ENCODE results near the gene PDPK1.
"Not testable (repeated sequence)": the region's sequence is repeated elsewhere in the genome, so short reads cannot be mapped to it uniquely, and the experiment has no call there.

The PDPK1 gene

DNA sequence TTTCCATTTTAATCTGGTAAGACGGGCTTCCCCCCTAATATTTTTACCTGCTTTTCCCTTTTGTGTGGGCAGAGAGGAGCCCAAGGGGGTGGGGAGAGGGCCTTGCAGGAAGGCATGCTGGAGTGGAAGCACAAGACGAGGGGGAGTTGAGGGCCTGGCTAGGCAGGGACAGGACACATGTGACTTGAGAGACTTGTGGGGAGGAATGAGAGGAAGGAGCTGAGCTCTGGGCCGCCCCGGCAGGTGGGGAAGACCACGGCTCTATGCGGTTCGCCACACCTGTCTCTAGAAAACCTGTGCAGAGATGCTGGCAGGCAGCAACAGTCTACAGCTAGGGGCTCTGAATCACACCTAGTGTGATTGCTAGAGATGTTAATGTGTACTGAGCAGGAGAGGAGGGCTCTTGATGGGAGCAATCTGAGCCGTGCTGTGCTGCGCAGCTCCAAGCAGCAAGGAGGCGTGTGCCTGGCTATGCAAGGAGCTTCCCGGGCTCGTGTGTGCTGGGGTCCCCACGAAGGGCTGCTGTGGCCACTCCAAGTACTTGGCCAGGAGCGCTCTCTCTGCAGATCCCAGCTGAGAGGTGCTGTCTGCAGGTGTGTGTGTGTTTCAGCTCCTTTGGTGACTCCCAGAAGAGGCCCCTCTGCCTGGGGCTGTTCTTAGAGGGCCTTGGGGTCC is 50.2 kb downstream of the PDPK1 start:
- no peak for DNase-seq (ENCODE audit: low read depth)

- DNase-seq (ENCODE audit: low read depth) = no peak
Measured at GRCh38 chr16:2591476-2592240, 53.8 kb downstream of the PDPK1 start.

GRCh38 chr16:2592786-2593185 is 55.0 kb downstream of the PDPK1 start:
- no peak for DNase-seq (ENCODE audit: low read depth)

DNA sequence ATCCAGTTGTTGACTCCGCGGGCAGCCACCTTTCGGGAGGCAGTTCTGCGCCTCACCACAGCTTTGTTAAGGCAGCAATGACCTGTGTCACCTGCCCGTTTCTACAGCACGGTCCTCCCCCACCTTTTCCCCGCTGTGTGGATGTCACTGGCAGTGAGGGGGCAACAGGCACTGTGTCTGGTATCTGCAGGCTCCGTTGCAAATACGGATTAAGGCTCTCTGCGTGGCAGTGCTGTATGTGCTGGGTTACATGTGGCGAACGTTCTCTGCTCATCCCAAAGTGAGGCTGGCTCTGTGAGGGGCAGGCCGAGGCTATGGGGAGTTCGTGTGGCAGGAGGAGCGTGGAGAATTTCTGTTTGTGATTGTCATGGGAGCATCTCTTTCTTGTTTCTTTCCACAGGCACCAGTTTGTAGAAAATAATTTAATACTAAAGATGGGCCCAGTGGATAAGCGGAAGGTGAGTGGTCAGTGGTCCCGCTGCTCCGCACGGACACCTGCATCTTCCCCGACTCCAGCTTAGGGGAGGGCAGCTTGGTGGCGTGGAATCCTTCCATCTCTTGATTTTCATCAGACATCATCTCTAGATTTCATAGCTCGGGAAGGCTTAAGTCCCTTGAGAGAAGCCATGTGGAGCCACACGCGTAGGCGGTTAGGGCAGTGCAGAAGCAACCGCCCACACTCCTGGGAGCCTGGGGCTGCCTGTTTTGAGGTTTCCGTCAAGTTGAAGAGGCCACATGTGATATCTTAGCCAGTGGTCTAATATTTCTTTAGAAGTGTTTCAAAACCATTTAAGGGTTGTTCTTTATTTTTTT is 57.8 kb downstream of the PDPK1 start:
- no peak for DNase-seq (ENCODE audit: low read depth)

- DNase-seq (ENCODE audit: low read depth) = no peak
Measured at GRCh38 chr16:2596747-2597559, 59.1 kb downstream of the PDPK1 start.

DNA sequence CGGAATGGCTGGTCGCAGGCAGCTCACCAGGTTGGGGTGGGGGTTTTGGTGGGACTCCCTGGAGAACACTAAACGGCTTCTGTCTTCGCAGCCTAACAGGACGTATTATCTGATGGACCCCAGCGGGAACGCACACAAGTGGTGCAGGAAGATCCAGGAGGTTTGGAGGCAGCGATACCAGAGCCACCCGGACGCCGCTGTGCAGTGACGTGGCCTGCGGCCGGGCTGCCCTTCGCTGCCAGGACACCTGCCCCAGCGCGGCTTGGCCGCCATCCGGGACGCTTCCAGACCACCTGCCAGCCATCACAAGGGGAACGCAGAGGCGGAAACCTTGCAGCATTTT is 59.7 kb downstream of the PDPK1 start:
- no peak for DNase-seq (ENCODE audit: low read depth)

DNA sequence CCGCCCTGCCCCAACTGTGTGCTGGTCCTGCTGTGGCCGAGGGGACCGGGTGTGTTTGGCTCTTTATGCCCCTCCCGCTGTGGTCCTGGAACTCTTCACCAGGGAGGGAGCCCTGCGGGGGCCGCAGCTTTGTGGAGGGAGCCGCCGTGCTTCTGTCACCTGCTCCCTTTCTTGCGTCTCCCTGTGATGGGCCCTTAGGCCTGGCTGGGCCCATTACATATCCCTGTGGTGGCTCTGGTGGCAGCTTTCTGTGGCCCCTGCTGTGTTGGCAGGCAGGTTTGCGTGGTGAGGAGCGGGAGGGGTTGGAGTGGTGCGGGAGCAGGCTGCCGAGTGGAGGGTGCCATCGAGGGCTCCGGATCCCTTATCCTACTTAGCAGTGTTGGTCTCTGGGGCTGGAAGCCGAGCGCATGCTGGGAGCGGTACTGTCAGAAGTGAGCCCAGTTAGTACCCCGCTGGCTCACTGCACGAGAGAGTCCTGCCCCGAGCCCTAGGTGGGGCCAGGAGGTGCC is 60.4 kb downstream of the PDPK1 start:
- no peak for DNase-seq (ENCODE audit: low read depth)

DNA sequence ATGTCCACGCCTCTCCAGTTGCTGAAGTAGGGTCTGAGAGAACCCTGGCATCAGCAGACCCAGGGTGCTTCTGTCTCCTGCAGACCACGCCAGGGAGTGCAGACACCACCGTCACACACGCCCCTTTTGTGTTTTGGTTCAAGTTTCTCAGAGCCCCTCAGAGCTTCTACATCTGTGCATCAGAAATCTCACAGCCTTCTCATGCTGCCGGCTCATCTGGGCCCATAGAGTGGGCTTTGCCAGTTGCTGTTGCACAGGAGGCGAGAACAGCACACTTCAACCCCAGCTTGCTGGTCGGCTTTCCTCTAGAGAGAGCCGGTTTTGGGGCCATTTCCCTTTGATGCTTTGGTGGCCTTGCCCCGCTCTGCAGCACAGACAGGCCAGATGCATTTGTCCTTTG is 60.9 kb downstream of the PDPK1 start:
- no peak for DNase-seq (ENCODE audit: low read depth)

DNA sequence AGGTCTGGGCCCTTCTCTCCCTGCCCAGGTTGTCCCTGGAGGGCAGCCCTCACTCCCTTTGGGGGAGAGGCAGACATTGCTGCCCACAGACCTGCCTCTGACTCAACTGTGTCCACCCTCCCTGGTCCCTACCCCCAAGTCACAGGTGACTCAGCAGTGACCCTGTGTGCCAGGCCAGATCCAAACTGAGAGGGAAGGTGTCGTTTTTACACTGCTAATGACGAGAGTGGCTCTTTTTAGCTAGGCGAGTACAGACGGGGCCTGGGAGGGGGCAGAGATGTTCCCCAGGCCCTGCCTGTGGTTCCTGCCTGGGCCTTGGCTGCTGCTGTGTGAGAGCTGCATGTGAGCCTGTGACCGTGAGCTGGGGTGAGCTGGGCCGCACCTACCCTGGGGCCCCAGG is 61.3 kb downstream of the PDPK1 start:
- DNase-seq (ENCODE audit: low read depth) = not testable (repeated sequence)

DNA sequence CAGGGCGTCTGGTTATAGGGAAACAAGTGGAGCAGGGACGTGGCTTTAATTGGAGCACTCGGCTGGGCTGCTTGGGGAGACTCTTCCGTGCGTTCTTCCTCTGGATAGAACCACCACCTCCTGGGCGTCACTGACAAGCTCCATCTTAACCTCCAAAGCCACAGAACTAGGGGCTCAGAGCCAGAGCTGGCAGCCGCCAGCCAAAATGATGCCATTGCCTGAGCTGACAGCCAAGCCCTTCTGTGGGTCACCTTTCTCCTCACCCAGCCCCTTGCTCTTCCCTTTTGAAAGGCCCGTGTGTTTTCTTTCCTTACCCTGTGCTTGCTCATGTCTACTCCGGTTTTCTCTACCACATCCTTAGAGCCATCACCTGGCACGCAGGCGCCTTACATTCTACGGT is 62.0 kb downstream of the PDPK1 start:
- not testable (repeated sequence) for DNase-seq (ENCODE audit: low read depth)

DNA sequence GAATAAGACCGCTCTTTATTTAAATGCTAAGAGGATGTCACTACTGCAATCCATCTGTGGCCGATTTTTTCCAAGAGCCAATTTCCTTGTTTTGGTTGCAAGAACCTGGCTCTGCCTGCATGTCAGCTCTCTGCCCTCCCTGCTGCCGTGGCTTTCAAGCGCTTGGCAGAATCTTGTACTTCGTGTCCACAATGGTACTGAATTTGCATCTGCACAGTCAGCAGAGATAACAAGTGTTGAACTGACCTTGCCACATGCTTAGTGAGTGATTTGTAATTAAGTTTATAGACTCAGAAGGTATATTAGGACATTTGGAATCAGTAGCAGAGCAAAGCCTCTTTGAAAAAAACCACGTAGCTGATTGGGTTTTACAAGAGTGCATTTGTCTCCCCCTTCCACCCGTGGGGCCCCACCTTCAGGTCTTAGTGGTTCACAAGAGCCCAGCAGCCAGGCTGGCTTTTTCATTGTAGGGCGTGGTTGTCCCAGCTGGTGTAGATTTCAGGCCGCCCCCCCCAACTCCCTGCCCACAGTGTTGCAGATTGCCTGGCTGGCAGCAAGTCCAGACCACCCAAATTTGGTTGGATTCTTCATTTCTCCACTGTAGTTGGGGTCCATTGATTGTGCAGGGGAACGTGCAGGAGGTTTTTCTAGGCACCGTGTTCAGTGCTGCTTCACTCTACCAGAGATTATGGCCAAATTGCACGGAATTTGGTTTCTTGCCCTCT is 63.6 kb downstream of the PDPK1 start:
- not testable (repeated sequence) for DNase-seq (ENCODE audit: low read depth)

GRCh38 chr16:2602175-2602574 is 64.4 kb downstream of the PDPK1 start:
- DNase-seq (ENCODE audit: low read depth) = not testable (repeated sequence)

DNA sequence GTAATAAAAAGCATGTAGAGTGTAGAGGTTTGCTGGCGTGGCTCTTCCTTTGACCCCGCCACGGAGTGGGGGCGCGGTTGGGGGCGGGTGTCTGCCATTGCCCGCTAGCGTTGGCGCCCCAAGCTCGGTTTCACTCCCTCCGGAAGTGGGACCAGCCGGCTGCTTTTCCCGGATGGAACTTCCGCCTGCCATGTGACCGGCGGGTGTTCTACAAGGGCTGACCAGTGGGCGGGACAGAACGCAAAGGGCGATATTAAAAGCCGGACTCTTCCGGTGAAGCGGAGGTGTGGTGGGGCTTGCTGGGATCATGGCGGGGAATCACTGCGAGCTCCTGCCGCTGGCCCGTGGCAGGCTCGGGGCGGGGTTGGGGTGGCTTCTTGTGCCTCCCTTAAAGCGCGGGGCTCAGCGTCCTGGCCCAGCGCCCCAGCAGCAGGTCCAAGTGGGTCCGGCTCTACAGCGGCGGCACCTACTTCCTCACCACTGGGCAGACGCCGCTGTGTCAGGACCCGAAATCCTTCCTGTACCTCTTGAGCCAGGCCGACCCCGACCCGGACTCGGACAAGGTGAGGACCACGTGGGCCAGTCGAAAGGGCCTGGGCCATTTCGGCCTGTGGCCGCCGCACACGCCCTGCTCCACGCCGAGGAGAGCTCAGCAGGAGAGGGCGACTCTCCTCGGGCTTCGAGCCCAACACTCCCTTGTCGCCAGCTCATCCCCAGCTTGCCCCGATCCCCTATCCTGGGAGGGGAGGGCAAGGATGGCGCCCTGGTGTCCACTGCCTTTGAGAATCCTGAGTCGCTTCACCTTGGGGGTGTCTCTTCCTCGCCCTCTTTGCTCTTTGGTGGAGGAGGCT is 65.6 kb downstream of the PDPK1 start:
- peak; percentile 97 for DNase-seq (ENCODE audit: low read depth)

- DNase-seq (ENCODE audit: low read depth) = peak; percentile 41
Measured at GRCh38 chr16:2604016-2604369, 66.2 kb downstream of the PDPK1 start.

DNA sequence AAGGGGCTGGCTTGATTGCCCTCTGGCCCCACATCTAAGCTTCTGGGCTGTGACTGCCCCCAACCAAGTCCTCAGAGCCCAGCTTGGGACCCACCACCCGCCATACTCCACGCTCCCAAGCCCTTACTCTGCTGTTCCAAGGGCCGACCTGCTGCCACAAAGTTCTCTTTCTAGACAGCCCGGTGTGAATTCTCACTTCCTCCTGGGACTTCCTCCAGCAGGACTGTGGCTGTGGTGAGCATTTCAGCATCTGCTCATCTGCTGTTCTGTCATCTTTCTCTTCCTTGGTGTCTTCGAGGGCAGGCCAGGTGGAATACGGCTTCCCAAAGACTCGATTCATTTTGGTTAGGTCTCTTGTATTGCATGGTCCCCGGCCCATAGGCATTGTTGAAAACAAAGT is 69.0 kb downstream of the PDPK1 start:
- not testable (repeated sequence) for DNase-seq (ENCODE audit: low read depth)

- DNase-seq (ENCODE audit: low read depth) = not testable (repeated sequence)
Measured at GRCh38 chr16:2609345-2609744, 71.5 kb downstream of the PDPK1 start.

- DNase-seq (ENCODE audit: low read depth) = no peak
Measured at GRCh38 chr16:2609827-2610470, 72.1 kb downstream of the PDPK1 start.

DNA sequence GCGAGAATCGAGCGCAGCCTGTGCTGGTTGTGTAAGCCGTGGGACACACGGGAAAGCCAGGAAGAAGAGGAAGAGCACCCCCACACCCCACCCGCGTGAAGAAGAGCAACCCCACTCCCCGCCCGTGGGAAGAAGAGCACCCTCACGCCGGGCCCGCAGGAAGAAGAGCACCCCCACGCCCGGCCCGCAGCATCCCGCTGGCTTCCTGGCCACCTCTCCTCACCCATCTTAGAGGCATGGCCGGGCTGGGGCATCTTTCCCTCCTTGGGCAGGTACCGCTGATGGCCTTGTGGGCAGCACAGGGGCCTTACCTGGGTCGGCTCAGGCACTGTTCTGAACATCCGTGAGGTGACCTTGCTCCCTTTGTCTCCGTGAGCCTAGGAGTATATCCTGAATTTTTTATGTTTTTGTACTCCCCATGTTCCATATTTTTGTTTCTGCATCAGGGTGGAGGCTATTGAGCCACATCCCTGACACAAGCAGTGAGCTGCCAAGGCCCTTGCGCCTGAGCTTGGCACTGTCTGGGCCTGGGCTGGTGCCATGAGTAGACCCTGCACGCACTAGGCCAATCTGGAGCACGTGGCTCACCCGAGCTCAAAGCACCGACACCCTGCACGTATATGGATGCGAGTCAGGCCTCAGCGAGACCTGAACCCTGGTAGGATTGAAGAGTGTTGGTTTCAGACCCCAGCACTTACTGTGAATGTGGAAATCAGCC is 73.1 kb downstream of the PDPK1 start:
- DNase-seq (ENCODE audit: low read depth) = no peak

GRCh38 chr16:2611499-2611862 is 73.7 kb downstream of the PDPK1 start:
- DNase-seq (ENCODE audit: low read depth) = no peak
